ENCODE results near the gene GPRIN1. TPM values are rescaled to one million over a fixed set of nuclear protein-coding genes. Genes with fewer than 3 reads are reported as not detected.
"Not testable (repeated sequence)": the region's sequence is repeated elsewhere in the genome, so short reads cannot be mapped to it uniquely, and the experiment has no call there.

The GPRIN1 gene
- total RNA-seq, 1 donor from 2014 or later: 2.4 TPM

- intact Hi-C loops (cut with micrococcal nuclease): no loop called here
These were observed 8.0 kb downstream of the GPRIN1 start for GRCh38 chr5:176601901-176602482.

- intact Hi-C loops (cut with micrococcal nuclease): not testable (repeated sequence)
These were observed 10.1 kb downstream of the GPRIN1 start for GRCh38 chr5:176599749-176600430.

GRCh38 chr5:176597417-176598389 is 12.3 kb downstream of the GPRIN1 start:
- intact Hi-C loops (cut with micrococcal nuclease): loop anchor here (2.0 kb wide), 1 partner anchor 61 kb away; the partner anchor contains the start of gene RNF44

- intact Hi-C loops (cut with micrococcal nuclease): loop anchor here (1.0 to 2.0 kb wide), 2 partner anchors 60 to 181 kb away; partner anchors contain the start of genes CLTB and RNF44
These were observed 13.1 kb downstream of the GPRIN1 start for GRCh38 chr5:176596689-176597416.

- intact Hi-C loops (cut with micrococcal nuclease): loop anchor here (1.0 to 2.0 kb wide), 2 partner anchors 59 to 180 kb away; partner anchors contain the start of genes CLTB and RNF44
These were observed 13.8 kb downstream of the GPRIN1 start for GRCh38 chr5:176596069-176596644.

GRCh38 chr5:176595386-176595943 is 14.5 kb downstream of the GPRIN1 start:
- intact Hi-C loops (cut with micrococcal nuclease): no loop called here

- intact Hi-C loops (cut with micrococcal nuclease): no loop called here
These were observed 15.4 kb downstream of the GPRIN1 start for GRCh38 chr5:176594554-176594953.

GRCh38 chr5:176593273-176593869 is 16.6 kb downstream of the GPRIN1 start:
- intact Hi-C loops (cut with micrococcal nuclease): no loop called here

- intact Hi-C loops (cut with micrococcal nuclease): no loop called here
These were observed 17.4 kb downstream of the GPRIN1 start for GRCh38 chr5:176592573-176592972.

GRCh38 chr5:176591667-176592066 is 18.3 kb downstream of the GPRIN1 start:
- intact Hi-C loops (cut with micrococcal nuclease): not testable (repeated sequence)

- intact Hi-C loops (cut with micrococcal nuclease): no loop called here
These were observed 19.8 kb downstream of the GPRIN1 start for GRCh38 chr5:176590035-176590717.

GRCh38 chr5:176589039-176589769 is 20.8 kb downstream of the GPRIN1 start:
- intact Hi-C loops (cut with micrococcal nuclease): no loop called here

GRCh38 chr5:176588297-176588696 is 21.7 kb downstream of the GPRIN1 start:
- intact Hi-C loops (cut with micrococcal nuclease): no loop called here

- intact Hi-C loops (cut with micrococcal nuclease): no loop called here
These were observed 22.6 kb downstream of the GPRIN1 start for GRCh38 chr5:176587398-176587797.

GRCh38 chr5:176583076-176583475 is 26.9 kb downstream of the GPRIN1 start:
- intact Hi-C loops (cut with micrococcal nuclease): no loop called here

- intact Hi-C loops (cut with micrococcal nuclease): no loop called here
These were observed 28.6 kb downstream of the GPRIN1 start for GRCh38 chr5:176581361-176581760.

GRCh38 chr5:176579323-176579722 is 30.6 kb downstream of the GPRIN1 start:
- intact Hi-C loops (cut with micrococcal nuclease): no loop called here

- intact Hi-C loops (cut with micrococcal nuclease): no loop called here
These were observed 31.6 kb downstream of the GPRIN1 start for GRCh38 chr5:176578391-176578808.

Data from T-helper 2 cell treated with Interferon-gamma antibody and Interleukin-4, amounts not matched to agents 100 ng/mL and 5 ng/mL, for 36 hours (primary cell).